ENCODE results near the gene SH3BP5.

Gene SH3BP5

DNA sequence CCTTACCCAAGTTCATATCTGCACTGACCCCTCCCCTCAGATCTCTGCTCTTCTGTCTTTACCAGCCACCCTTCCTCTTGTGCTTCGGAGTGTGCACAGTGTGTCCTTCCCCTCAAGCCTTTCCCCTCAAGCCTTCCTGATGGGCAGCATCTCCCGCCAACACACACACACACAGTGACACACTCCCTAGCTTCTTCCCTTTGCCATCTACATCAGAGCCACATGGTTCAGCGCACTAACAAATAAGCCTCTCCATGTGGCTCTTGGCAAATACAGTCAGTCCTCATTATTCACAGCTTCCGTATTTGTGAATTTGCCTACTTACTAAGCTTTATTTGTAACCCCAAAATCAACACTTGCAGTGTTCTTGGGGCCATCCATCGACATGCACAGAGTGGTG, 37.5 kb downstream of the SH3BP5 start:
- DNase-seq, result no peak

DNA sequence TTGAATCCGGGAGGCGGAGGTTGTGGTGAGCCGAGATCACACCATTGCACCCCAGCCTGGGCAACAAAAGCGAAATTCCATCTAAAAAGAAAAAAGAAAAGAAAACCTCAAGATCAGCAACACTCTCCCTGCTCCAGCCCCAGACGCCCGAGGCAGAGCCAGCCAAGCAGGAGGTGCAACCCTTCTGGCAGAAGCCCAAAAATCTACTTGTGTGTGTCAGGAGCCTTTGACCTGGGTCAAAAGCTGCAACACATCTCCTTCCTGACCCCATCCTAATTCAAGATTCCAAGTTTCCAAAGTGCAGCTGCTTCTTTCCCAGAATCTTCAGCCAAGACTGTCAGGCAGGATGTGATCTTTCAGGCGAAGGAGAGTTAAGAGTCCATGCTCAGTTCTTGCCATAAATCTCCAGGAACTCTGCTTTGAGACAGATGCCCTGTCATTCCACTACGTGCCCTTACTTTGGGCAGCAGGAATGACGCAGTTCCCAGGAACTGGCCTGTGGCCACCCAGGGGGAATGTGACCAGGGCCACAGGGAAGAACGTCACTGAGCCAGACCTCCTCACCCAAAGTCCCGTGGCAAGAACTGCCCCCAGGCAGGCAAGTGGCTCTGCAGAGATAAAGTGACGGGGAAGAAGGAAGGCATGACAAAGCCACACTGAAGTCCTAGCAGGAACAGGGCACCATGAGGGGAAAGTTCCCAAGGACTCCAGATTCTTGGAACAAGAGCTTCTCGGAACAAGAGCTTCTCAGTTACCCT, 39.4 kb downstream of the SH3BP5 start:
- no peak for DNase-seq

- DNase-seq, result no peak
Measured at GRCh38 chr3:15291589-15292541, 40.5 kb downstream of the SH3BP5 start.

DNA sequence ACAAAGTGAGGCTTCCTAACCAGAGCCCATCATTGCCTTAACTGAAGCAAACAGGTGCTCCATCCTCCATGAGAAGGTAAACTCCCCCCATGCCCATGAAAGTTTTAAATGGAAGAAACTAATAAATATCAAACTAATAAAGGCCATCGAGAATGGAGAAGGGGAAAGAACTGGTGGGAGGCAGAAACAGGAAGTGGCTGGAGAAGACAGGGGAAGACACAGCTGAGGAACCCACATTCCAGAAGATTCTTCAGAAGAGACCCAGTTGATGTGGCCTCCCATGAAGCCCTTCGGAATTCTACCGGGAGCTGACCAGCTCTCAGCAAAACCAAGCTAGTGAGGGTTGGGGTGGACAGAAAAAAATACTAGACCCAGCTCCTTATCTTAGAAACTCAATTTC, 41.6 kb downstream of the SH3BP5 start:
- no peak for DNase-seq

GRCh38 chr3:15289661-15290060, 42.7 kb downstream of the SH3BP5 start:
- DNase-seq, result no peak

DNA sequence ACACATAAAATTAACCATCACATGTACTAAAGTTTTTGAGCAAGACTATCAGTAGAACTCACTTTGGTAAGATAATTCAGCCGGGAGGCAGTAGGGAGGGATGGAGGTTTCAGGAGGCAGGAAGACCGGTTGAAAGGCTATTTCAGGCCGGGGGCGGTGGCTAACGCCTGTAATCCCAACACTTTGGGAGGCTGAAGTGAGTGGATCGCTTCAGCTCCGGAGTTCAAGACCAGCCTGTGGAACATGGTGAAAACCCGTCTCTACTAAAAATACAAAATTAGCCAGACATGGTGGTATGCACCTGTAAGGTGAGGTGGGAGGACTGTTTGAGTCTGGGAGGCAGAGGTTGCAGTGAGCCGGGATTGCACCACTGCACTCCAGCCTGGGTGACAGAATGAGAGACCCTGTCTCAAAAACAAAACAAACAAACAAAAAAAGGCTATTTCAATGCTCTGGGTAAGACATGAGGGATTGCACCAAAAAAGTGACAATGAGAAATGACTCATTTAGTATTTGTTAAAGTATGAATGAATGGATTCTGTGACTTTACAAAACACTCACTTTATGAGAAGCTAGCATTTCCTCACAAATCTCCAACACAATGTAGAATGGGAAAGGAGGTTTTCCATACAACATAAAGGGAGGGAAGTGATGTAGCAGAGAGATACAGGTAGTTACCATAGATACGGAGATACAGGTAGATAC, 43.9 kb downstream of the SH3BP5 start:
- no peak for DNase-seq

- DNase-seq, result no peak
Measured at GRCh38 chr3:15287565-15288330, 44.6 kb downstream of the SH3BP5 start.

- no peak for DNase-seq
Measured at GRCh38 chr3:15286022-15286421, 46.4 kb downstream of the SH3BP5 start.

DNA sequence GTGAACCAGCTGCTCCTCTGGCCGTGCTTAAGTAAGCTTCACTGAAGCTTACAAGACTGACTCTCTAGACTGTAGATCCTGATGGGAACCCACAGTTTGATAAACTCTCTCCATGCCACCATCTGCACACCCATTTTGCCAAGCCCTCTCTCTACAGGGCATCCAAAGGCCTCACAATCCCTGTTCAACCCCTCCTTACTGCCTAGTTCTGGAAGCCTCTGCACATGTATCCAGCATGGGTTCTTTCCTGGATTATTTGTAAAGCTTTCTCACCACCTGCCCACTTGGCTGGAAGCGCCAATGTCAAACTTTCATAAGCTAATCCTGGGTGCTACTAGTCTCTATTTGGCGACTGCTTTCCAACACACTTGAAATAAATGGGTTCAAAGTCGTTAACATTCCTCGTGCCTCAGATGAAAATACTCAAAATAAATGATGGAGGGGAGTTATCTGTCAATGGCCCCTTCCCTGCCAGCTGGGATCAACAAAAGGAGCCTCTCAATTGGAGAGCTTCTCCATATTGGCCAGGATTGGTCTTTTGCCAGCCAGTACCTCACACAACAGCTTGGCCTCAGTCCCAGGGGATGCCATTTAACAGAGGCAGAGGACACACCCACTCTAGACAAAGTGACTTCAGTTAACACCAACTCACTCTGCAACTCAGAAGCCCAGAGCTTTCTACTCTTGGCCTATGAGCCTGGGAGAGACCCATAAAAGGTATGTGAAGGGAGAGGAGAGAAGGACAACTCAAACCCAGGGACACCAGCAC, 48.1 kb downstream of the SH3BP5 start:
- peak; percentile 31 for DNase-seq

- DNase-seq, result no peak
Measured at GRCh38 chr3:15283702-15284101, 48.7 kb downstream of the SH3BP5 start.

DNA sequence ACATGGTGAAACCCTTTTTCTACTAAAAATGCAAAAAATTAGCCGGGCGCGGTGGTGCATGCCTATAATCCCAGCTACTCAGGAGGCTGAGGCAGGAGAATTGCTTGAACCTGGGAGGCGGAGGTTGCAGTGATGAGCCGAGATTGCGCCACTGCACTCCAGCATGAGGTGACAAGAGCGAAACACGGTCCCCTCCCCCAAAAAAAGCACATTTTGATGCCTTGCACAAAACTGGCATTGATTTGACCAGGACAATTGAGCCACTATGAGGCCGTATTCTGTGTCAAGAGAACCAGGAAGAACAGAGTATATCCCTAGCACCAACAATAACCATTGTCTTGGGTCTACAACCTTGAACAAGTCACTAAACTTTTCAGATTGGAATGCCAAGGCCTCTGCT, 50.6 kb downstream of the SH3BP5 start:
- no peak for DNase-seq

DNA sequence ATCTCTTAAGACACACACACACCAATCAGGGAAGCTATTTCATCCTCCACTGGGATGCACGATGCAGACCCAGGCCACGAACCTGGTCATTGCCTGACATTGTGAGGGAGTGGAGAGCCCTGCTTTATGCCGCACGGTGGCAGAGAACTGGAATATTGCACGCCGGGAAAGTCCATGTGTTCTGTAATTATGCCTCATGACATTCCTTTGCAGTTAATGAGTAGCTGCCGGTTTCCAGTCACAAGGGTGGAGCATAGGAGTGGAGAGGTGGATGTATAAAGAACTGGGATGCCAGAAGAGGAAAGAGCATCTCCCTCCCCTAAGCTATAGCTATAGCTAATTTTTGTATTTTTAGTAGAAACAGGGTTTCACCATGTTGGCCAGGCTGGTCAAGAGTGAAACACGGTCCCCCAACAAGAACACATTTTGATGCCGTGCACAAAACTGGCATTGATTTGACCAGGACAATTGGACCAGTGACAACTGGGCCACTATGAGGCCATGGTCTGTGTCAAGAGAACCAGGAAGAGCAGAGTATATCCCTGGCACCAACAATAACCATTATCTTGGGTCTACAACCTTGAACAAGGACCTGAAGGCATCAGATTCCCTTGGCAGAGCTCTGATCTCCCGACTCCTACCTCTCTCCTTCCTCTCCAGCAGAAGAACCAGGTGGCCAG, 51.4 kb downstream of the SH3BP5 start:
- DNase-seq, result no peak

DNA sequence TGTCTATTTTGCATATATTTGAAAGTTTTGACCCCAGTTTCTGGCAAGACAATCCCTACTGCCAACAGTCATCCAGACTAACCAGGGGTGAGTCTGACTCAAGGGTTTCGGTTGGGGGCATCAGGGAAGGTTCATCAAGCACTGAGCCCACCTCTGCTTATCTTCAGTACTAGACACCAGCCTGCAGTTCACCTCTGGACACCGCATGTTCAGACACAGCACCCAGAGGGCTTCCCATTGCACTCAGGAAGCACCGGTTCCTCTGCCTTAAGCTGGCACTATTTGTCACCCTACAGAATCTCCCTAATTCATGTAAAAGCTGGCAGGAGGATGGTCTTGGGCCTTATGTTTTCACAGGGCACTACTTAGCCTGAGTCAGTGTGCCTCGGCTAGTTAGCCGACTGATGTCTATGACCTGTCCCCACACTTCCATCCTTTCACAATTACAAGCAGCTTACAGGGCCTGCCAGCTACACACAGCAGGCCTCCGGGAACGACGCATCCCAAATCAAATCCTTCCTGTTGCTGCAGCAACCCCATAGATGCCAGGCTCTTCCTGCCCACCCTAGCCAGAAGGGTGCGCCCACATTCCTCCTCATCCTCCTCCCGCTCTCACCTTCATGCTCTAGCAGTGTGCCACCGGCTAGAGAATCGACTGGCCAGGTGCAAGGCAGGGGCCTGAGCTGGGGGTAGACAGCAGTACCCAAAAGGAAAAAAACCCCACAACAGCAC, 52.5 kb downstream of the SH3BP5 start:
- DNase-seq, result no peak

- DNase-seq, result no peak
Measured at GRCh38 chr3:15279205-15279604, 53.2 kb downstream of the SH3BP5 start.

GRCh38 chr3:15277861-15278500, 54.4 kb downstream of the SH3BP5 start:
- DNase-seq, result no peak

DNA sequence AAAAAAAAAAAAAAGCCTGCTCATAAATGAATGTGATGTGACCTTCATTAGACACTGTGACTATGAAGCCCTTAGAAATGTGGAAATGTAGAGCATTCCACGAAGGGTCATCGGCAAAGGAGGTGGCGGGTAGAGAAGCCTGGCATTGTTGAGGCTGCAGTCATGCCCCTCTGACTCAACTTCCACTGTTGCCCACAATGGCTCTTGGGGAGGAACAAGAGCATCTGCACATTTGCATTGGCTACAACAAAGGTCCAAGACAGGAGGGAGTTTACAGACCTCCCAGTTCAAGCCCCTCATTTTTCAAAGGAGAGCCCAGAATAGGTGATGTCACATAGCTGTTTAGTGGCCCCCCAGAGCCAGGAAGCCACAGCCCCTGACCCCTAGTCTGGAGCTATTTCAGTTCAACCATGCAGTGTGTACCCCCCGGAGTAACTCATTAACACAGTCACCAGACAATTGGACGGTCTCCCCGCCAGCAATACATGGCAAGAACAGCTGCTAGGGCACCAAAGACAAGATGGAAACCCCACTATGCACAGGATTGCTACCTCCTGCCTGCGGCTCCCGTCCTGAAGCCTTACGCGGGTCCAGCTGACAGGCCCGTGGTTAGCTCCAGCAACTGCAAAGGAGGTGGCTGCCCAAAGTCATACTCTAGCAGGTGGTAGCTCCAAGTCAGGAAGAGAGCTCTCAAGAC, 56.2 kb downstream of the SH3BP5 start:
- no peak for DNase-seq

GRCh38 chr3:15273227-15273626, 59.2 kb downstream of the SH3BP5 start:
- no peak for DNase-seq

GRCh38 chr3:15272426-15273196, 59.8 kb downstream of the SH3BP5 start:
- no peak for DNase-seq

All from NCI-H748 treated with DMSO at 0.1 percent for 48 hours (cell line).